Naive thymus-derived CD4-positive, alpha-beta T cell (primary cell): ENCODE data around the gene DGKK. TPM values are rescaled to one million over a fixed set of nuclear protein-coding genes. Genes with fewer than 3 reads are reported as not detected.

Source experiments
- ATAC-seq: fragments of 150-1000 bp; cut with Tn5 transposase; 2 replicates; pipeline ENCODE4 v1.10.0; 2021; ENCODE audit warnings: mild to moderate bottlenecking, moderate library complexity
- CTCF ChIA-PET: fragments of 350-600 bp; sonication (Branson Sonifier 250); formaldehyde crosslinking; loops from one replicate; lab custom pipeline; 2021; ENCODE audit warnings: antibody characterized with exemption; lab: Charles Lee
- POLR2A ChIA-PET: fragments of 350-600 bp; sonication (Branson Sonifier 250); formaldehyde crosslinking; loops from one replicate; lab custom pipeline; 2021; ENCODE audit warnings: antibody characterized with exemption, inconsistent platforms; lab: Charles Lee
- DNase-seq, 9 donors: peaks; one replicate each; pipeline versions ENCODE4 v3.0.0 to v3.0.0-alpha.2; 2020 to 2022; ENCODE audit warnings: mixed read lengths in 1 of 9
- H3K27ac ChIP-seq: one replicate; pipeline ENCODE4 v1.7.0; 2013; ENCODE audit warnings: mild to moderate bottlenecking, low read depth, low read length, moderate library complexity
- H3K27me3 ChIP-seq, 2 donors: one replicate each; pipeline ENCODE4 v1.7.0; 2013; ENCODE audit warnings: low read length in 2 of 2, mild to moderate bottlenecking in 2 of 2, moderate library complexity in 2 of 2; ENCODE audit not compliant: control insufficient read depth in 2 of 2, insufficient read depth in 2 of 2
- H3K36me3 ChIP-seq, 3 experiments: 1 replicate in 2 of 3; 2 replicates in 1 of 3; pipeline ENCODE4 v1.7.0; 2013; ENCODE audit warnings: low read length in 3 of 3, mild to moderate bottlenecking in 3 of 3, moderate library complexity in 1 of 3; ENCODE audit not compliant: insufficient read depth in 3 of 3, control insufficient read depth in 2 of 3
- H3K4me1 ChIP-seq, 2 donors: one replicate each; pipeline ENCODE4 v1.7.0; 2013; ENCODE audit warnings: low read length in 2 of 2, mild to moderate bottlenecking in 2 of 2, moderate library complexity in 1 of 2; ENCODE audit not compliant: control insufficient read depth in 2 of 2, insufficient read depth in 2 of 2
- H3K4me3 ChIP-seq: 2 replicates; pipeline ENCODE4 v1.7.0; 2013; ENCODE audit warnings: mild to moderate bottlenecking, low read length
- H3K9me3 ChIP-seq, 3 experiments: 1 replicate in 2 of 3; 2 replicates in 1 of 3; pipeline ENCODE4 v1.7.0; 2013; ENCODE audit warnings: low read length in 3 of 3; ENCODE audit not compliant: control insufficient read depth in 2 of 3
- H3K27ac Mint-ChIP-seq, 9 donors: one replicate each; pipeline ENCODE4 v1.8.0; 2020 to 2022; ENCODE audit warnings: mixed read lengths in 9 of 9, mild to moderate bottlenecking in 8 of 9, moderate library complexity in 5 of 9, inconsistent platforms in 2 of 9
- H3K27me3 Mint-ChIP-seq, 5 donors: one replicate each; pipeline ENCODE4 v1.8.0; 2021 to 2022; ENCODE audit warnings: mixed read lengths in 5 of 5, mild to moderate bottlenecking in 1 of 5
- H3K36me3 Mint-ChIP-seq, 5 donors: one replicate each; pipeline ENCODE4 v1.8.0; 2020 to 2022; ENCODE audit warnings: mixed read lengths in 5 of 5, mild to moderate bottlenecking in 3 of 5, inconsistent platforms in 1 of 5
- H3K4me1 Mint-ChIP-seq, 7 donors: one replicate each; pipeline ENCODE4 v1.8.0; 2020 to 2022; ENCODE audit warnings: mixed read lengths in 7 of 7, mild to moderate bottlenecking in 3 of 7, inconsistent platforms in 1 of 7
- H3K4me3 Mint-ChIP-seq, 10 donors: one replicate each; pipeline ENCODE4 v1.8.0; 2020 to 2022; ENCODE audit warnings: mild to moderate bottlenecking in 10 of 10, mixed read lengths in 10 of 10, moderate library complexity in 6 of 10, inconsistent platforms in 2 of 10
- H3K9me3 Mint-ChIP-seq, 11 donors: one replicate each; pipeline ENCODE4 v1.8.0; 2020 to 2022; ENCODE audit warnings: mixed read lengths in 11 of 11, mild to moderate bottlenecking in 4 of 11, inconsistent platforms in 1 of 11, moderate library complexity in 1 of 11
- intact Hi-C, 2 donors: fragments of 100-400 bp; cut with micrococcal nuclease; formaldehyde crosslinking; loops; one replicate each; pipeline ENCODE4 v1.15.1; 2023
- polyA plus RNA-seq, 2 donors: library from polyadenylated mRNA; unstranded; fragments of 300-500 nt; fragmentation: Illumina TruSeq; gene quantifications; one replicate each; pipeline ENCODE4 v1.2.3, GENCODE V29; 2021
- total RNA-seq, 6 experiments: library from RNA in 5 of 6; stranded (reverse) in 5 of 6; gene quantifications; 1 replicate in 5 of 6; 2 replicates in 1 of 6; pipeline ENCODE4 v1.2.3 and lab custom pipeline; 2021 to 2026

Gene DGKK
- total and polyA plus RNA-seq, 7 experiments from 2014 or later, result 0.11 to 0.96 TPM; not detected in 5

DNA sequence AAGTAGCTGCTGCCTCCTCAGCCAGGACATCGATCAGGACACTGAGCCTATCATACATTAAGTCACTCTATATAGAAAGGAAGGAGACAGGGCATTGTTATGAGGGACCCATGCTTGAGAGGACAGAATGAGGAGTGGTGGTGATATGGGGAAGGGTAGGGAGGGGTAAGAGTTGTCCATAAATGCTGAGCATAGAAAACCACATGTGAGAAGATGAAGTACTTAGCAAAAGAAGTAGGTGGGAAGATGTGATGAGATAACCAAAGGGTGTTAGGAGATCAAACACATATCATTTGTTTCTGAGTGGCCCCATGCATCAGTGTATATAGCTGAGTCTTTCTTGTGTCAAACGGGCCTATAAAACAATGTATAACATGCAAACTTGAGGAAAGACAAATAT lies 84.1 kb downstream of the DGKK start:
- ATAC-seq (no peak), DNase-seq (no peak)
- intact Hi-C loops, result no loop called here
- Mint-ChIP-seq H3K27me3 (peaks cover 0 to 8% (median 0%) of the 10 kb centered on the region in 5 donors), H3K4me1 (peaks cover 0 to 3% (median 0%) of the 10 kb centered on the region in 7 donors), H3K4me3 (no peak overlapping the region), H3K9me3 (peaks cover 0 to 2% (median 0%) of the 10 kb centered on the region in 11 donors), H3K27ac (no peak overlapping the region), H3K36me3 (no peaks in the 10 kb centered on the region)
- H3K4me1 ChIP-seq, result no peaks in the 10 kb centered on the region
- H3K4me3 ChIP-seq, result no peak overlapping the region
- CTCF ChIA-PET, result no interaction called here
- H3K36me3 ChIP-seq, result no peaks in the 10 kb centered on the region
- no peaks in the 10 kb centered on the region for H3K9me3 ChIP-seq
- H3K27me3 ChIP-seq, result no peaks in the 10 kb centered on the region
- POLR2A ChIA-PET, result no interaction called here
- no peak overlapping the region for H3K27ac ChIP-seq

- no peak overlapping the region for H3K27ac Mint-ChIP-seq
- Histone ChIP-seq H3K4me1 (no peaks in the 10 kb centered on the region), H3K27me3 (no peaks in the 10 kb centered on the region), H3K36me3 (no peaks in the 10 kb centered on the region), H3K27ac (no peak overlapping the region), H3K4me3 (no peak overlapping the region), H3K9me3 (no peaks in the 10 kb centered on the region)
- no peak overlapping the region for H3K4me3 Mint-ChIP-seq
- no peaks in the 10 kb centered on the region for H3K36me3 Mint-ChIP-seq
- CTCF ChIA-PET, result no interaction called here
- H3K27me3 Mint-ChIP-seq, result peaks cover 0 to 3% (median 0%) of the 10 kb centered on the region in 5 donors
- no peaks in the 10 kb centered on the region for H3K4me1 Mint-ChIP-seq
- intact Hi-C loops, result no loop called here
- no peak for ATAC-seq
- POLR2A ChIA-PET, result no interaction called here
- peaks cover 0 to 2% (median 0%) of the 10 kb centered on the region in 11 donors for H3K9me3 Mint-ChIP-seq
- DNase-seq, result no peak
These were observed 88.8 kb downstream of the DGKK start for GRCh38 chrX:50381729-50382415.

- H3K36me3 ChIP-seq, result no peaks in the 10 kb centered on the region
- DNase-seq (no peak), ATAC-seq (no peak)
- ChIA-PET CTCF (no interaction called here), POLR2A (no interaction called here)
- H3K27ac Mint-ChIP-seq, result no peak overlapping the region
- H3K27me3 Mint-ChIP-seq, result no peaks in the 10 kb centered on the region
- H3K4me3 Mint-ChIP-seq, result no peak overlapping the region
- peaks cover 0 to 2% (median 0%) of the 10 kb centered on the region in 11 donors for H3K9me3 Mint-ChIP-seq
- no peak overlapping the region for H3K4me3 ChIP-seq
- no peaks in the 10 kb centered on the region for H3K27me3 ChIP-seq
- H3K4me1 ChIP-seq, result no peaks in the 10 kb centered on the region
- H3K36me3 Mint-ChIP-seq, result no peaks in the 10 kb centered on the region
- no peak overlapping the region for H3K27ac ChIP-seq
- no peaks in the 10 kb centered on the region for H3K4me1 Mint-ChIP-seq
- intact Hi-C loops, result no loop called here
- no peaks in the 10 kb centered on the region for H3K9me3 ChIP-seq
These were observed 95.0 kb downstream of the DGKK start for GRCh38 chrX:50375481-50376267.

DNA sequence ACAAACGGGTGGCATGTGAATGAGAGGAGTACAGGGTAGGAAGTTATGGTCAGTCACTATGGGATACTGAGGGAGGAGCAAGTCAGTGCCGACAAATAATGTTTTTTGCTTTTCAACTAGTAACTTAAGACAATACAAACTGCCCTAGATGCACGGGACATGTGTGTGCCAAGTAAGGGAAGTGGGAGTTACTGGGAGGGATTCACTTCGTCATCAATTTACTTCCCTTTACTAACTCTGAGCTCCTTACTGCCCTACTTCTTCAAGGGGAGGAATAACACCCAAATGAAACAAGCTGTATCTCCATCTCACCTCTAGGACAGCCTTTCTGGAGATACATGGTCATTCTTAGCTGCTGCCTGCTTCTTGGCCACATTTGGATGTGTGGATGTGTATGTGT lies 97.7 kb downstream of the DGKK start:
- ATAC-seq (no peak), DNase-seq (no peak)
- H3K27ac Mint-ChIP-seq, result no peak overlapping the region
- intact Hi-C loops, result no loop called here
- H3K4me3 Mint-ChIP-seq, result no peak overlapping the region
- Histone ChIP-seq H3K27ac (no peak overlapping the region), H3K36me3 (no peaks in the 10 kb centered on the region), H3K9me3 (no peaks in the 10 kb centered on the region), H3K4me3 (no peak overlapping the region), H3K4me1 (no peaks in the 10 kb centered on the region), H3K27me3 (no peaks in the 10 kb centered on the region)
- no peaks in the 10 kb centered on the region for H3K27me3 Mint-ChIP-seq
- H3K4me1 Mint-ChIP-seq, result no peaks in the 10 kb centered on the region
- H3K9me3 Mint-ChIP-seq, result peaks cover 0 to 2% (median 0%) of the 10 kb centered on the region in 11 donors
- ChIA-PET POLR2A (no interaction called here), CTCF (no interaction called here)
- H3K36me3 Mint-ChIP-seq, result no peaks in the 10 kb centered on the region

GRCh38 chrX:50343917-50344316 lies 126.7 kb downstream of the DGKK start:
- intact Hi-C loops, result no loop called here
- Mint-ChIP-seq H3K27me3 (no peaks in the 10 kb centered on the region), H3K27ac (no peak overlapping the region)

GRCh38 chrX:50333308-50333707 lies 137.3 kb downstream of the DGKK start:
- Histone ChIP-seq H3K4me1 (no peaks in the 10 kb centered on the region), H3K27ac (no peak overlapping the region), H3K36me3 (no peaks in the 10 kb centered on the region), H3K27me3 (no peaks in the 10 kb centered on the region), H3K4me3 (no peak overlapping the region), H3K9me3 (no peaks in the 10 kb centered on the region)
- no peak for ATAC-seq
- H3K4me1 Mint-ChIP-seq, result no peaks in the 10 kb centered on the region
- DNase-seq, result no peak
- H3K9me3 Mint-ChIP-seq, result peaks cover 0 to 6% (median 0%) of the 10 kb centered on the region in 11 donors
- intact Hi-C loops, result loop anchor here in 1 of 2 donors (5.0 kb wide), 1 partner anchor 416 kb away; no protein-coding TSS in a partner anchor
- ChIA-PET CTCF (no interaction called here), POLR2A (no interaction called here)
- H3K4me3 Mint-ChIP-seq, result no peak overlapping the region
- H3K36me3 Mint-ChIP-seq, result no peaks in the 10 kb centered on the region
- H3K27me3 Mint-ChIP-seq, result peaks cover 0 to 3% (median 0%) of the 10 kb centered on the region in 5 donors
- no peak overlapping the region for H3K27ac Mint-ChIP-seq

More at GRCh38 chrX:50343917-50344316, 126.7 kb downstream of the DGKK start:
- ATAC-seq (no peak), DNase-seq (no peak)
- Histone ChIP-seq H3K9me3 (no peaks in the 10 kb centered on the region), H3K27me3 (no peaks in the 10 kb centered on the region), H3K4me3 (no peak overlapping the region), H3K4me1 (no peaks in the 10 kb centered on the region), H3K27ac (no peak overlapping the region), H3K36me3 (no peaks in the 10 kb centered on the region)
- POLR2A ChIA-PET, result no interaction called here
- Mint-ChIP-seq H3K4me1 (peaks cover 0 to 1% (median 0%) of the 10 kb centered on the region in 7 donors), H3K4me3 (no peak overlapping the region), H3K36me3 (no peaks in the 10 kb centered on the region), H3K9me3 (peaks cover 0 to 1% (median 0%) of the 10 kb centered on the region in 11 donors)
- CTCF ChIA-PET, result no interaction called here
